ENCODE results near the gene CEP128. TPM values are rescaled to one million over a fixed set of nuclear protein-coding genes. Genes with fewer than 3 reads are reported as not detected.

Gene CEP128
- total RNA-seq, 1 donor from 2014 or later = 6.1 TPM

GRCh38 chr14:80714474-80714873 is 227.1 kb downstream of the CEP128 start:
- DNase-seq = no peak
- no peak for ATAC-seq
- Histone ChIP-seq H3K4me1 (no peaks in the 10 kb centered on the region), H3K36me3 (no peaks in the 10 kb centered on the region), H3K27ac (no peak overlapping the region), H3K27me3 (no peaks in the 10 kb centered on the region), H3K9me3 (no peaks in the 10 kb centered on the region), H3K4me3 (no peak overlapping the region)
- intact Hi-C loops (cut with DNase I) = no loop called here
- TF ChIP-seq CTCF (IDR thresholded peaks at IDR 0.05) = no peak

- H3K27ac ChIP-seq = no peak overlapping the region
- H3K4me1 ChIP-seq = no peaks in the 10 kb centered on the region
- no peak for TF ChIP-seq CTCF (IDR thresholded peaks at IDR 0.05)
- H3K36me3 ChIP-seq = no peaks in the 10 kb centered on the region
- no peak for ATAC-seq
- no peaks in the 10 kb centered on the region for H3K27me3 ChIP-seq
- intact Hi-C loops (cut with DNase I) = no loop called here
- H3K4me3 ChIP-seq = no peak overlapping the region
- H3K9me3 ChIP-seq = no peaks in the 10 kb centered on the region
- DNase-seq = no peak
Observed at GRCh38 chr14:80713076-80713850, 228.3 kb downstream of the CEP128 start.

- Histone ChIP-seq H3K9me3 (no peaks in the 10 kb centered on the region), H3K27me3 (no peaks in the 10 kb centered on the region), H3K27ac (no peak overlapping the region), H3K4me3 (no peak overlapping the region), H3K4me1 (no peaks in the 10 kb centered on the region), H3K36me3 (no peaks in the 10 kb centered on the region)
- intact Hi-C loops (cut with DNase I) = no loop called here
- DNase-seq (no peak), ATAC-seq (no peak)
- TF ChIP-seq CTCF (IDR thresholded peaks at IDR 0.05) = no peak
Observed at GRCh38 chr14:80705241-80705980, 236.1 kb downstream of the CEP128 start.

- Histone ChIP-seq H3K4me3 (no peak overlapping the region), H3K27ac (no peak overlapping the region), H3K27me3 (no peaks in the 10 kb centered on the region), H3K9me3 (no peaks in the 10 kb centered on the region), H3K4me1 (no peaks in the 10 kb centered on the region), H3K36me3 (no peaks in the 10 kb centered on the region)
- DNase-seq (no peak), ATAC-seq (no peak)
- TF ChIP-seq CTCF (IDR thresholded peaks at IDR 0.05) = no peak
- intact Hi-C loops (cut with DNase I) = no loop called here
Observed at GRCh38 chr14:80700601-80701000, 240.9 kb downstream of the CEP128 start.

- H3K4me1 ChIP-seq = no peaks in the 10 kb centered on the region
- H3K9me3 ChIP-seq = no peaks in the 10 kb centered on the region
- DNase-seq (no peak), ATAC-seq (no peak)
- no peak for TF ChIP-seq CTCF (IDR thresholded peaks at IDR 0.05)
- no peaks in the 10 kb centered on the region for H3K27me3 ChIP-seq
- intact Hi-C loops (cut with DNase I) = no loop called here
- H3K27ac ChIP-seq = no peak overlapping the region
- no peaks in the 10 kb centered on the region for H3K36me3 ChIP-seq
- H3K4me3 ChIP-seq = no peak overlapping the region
Observed at GRCh38 chr14:80699861-80700260, 241.7 kb downstream of the CEP128 start.

Measured in upper lobe of right lung (tissue), 1 donor.